Mucosa of stomach (tissue), 1 donor: ENCODE results near the gene CCDC89.

Experiments used
- H3K27me3 ChIP-seq: one replicate; pipeline ENCODE4 v1.7.0; 2013; ENCODE audit warnings: mild to moderate bottlenecking, low read length; ENCODE audit not compliant: control insufficient read depth, insufficient read depth
- H3K36me3 ChIP-seq: one replicate; pipeline ENCODE4 v1.7.0; 2013; ENCODE audit warnings: low read length; ENCODE audit not compliant: control insufficient read depth, insufficient read depth
- H3K4me1 ChIP-seq: one replicate; pipeline ENCODE4 v1.7.0; 2013; ENCODE audit warnings: mild to moderate bottlenecking, low read length; ENCODE audit not compliant: control insufficient read depth, insufficient read depth
- H3K4me3 ChIP-seq: one replicate; pipeline ENCODE4 v1.7.0; 2013; ENCODE audit warnings: low read length
- H3K9ac ChIP-seq: one replicate; pipeline ENCODE4 v1.7.0; 2013; ENCODE audit warnings: mild to moderate bottlenecking, low read length, moderate library complexity
- H3K9me3 ChIP-seq: one replicate; pipeline ENCODE4 v1.7.0; 2013; ENCODE audit warnings: mild to moderate bottlenecking, low read length, moderate library complexity; ENCODE audit not compliant: control insufficient read depth
- donor health status: Pancreatic carcinoma.

CCDC89 gene

GRCh38 chr11:85685820-85686459 is at the start of gene CCDC89:
Gene CCDC89, minus strand, starts transcription at chr11:85686195. Its CDS starts 65 bp downstream, at chr11:85686130.
- H3K9me3 ChIP-seq, result no peaks in the 10 kb centered on the region
- no peaks in the 10 kb centered on the region for H3K36me3 ChIP-seq
- H3K4me3 ChIP-seq, result no peak within 1 kb of the TSS
- H3K4me1 ChIP-seq, result peaks cover 18% of the 10 kb centered on the region
- no peaks in the 10 kb centered on the region for H3K27me3 ChIP-seq
- no peak within 1 kb of the TSS for H3K9ac ChIP-seq

- H3K27me3 ChIP-seq, result no peaks in the 10 kb centered on the region
- H3K4me1 ChIP-seq, result peaks cover 10% of the 10 kb centered on the region
- H3K9ac ChIP-seq, result no peak overlapping the region
- H3K9me3 ChIP-seq, result no peaks in the 10 kb centered on the region
- H3K36me3 ChIP-seq, result no peaks in the 10 kb centered on the region
- H3K4me3 ChIP-seq, result no peak overlapping the region
Observed at GRCh38 chr11:85732965-85733364, 47.0 kb upstream of the CCDC89 start.

- no peaks in the 10 kb centered on the region for H3K36me3 ChIP-seq
- no peak overlapping the region for H3K4me3 ChIP-seq
- H3K9me3 ChIP-seq, result no peaks in the 10 kb centered on the region
- no peak overlapping the region for H3K9ac ChIP-seq
- H3K27me3 ChIP-seq, result no peaks in the 10 kb centered on the region
- H3K4me1 ChIP-seq, result peaks cover 7% of the 10 kb centered on the region
Observed at GRCh38 chr11:85726381-85726780, 40.4 kb upstream of the CCDC89 start.

GRCh38 chr11:85725510-85726258 is 39.7 kb upstream of the CCDC89 start:
- no peaks in the 10 kb centered on the region for H3K9me3 ChIP-seq
- H3K4me3 ChIP-seq, result no peak overlapping the region
- no peaks in the 10 kb centered on the region for H3K27me3 ChIP-seq
- H3K4me1 ChIP-seq, result peaks cover 7% of the 10 kb centered on the region
- H3K9ac ChIP-seq, result no peak overlapping the region
- no peaks in the 10 kb centered on the region for H3K36me3 ChIP-seq

- Histone ChIP-seq H3K36me3 (no peaks in the 10 kb centered on the region), H3K9ac (no peak overlapping the region), H3K4me1 (peaks cover 7% of the 10 kb centered on the region), H3K4me3 (no peak overlapping the region), H3K27me3 (no peaks in the 10 kb centered on the region), H3K9me3 (no peaks in the 10 kb centered on the region)
Observed at GRCh38 chr11:85724748-85725465, 38.9 kb upstream of the CCDC89 start.

- Histone ChIP-seq H3K9ac (no peak overlapping the region), H3K4me1 (peaks cover 7% of the 10 kb centered on the region), H3K4me3 (no peak overlapping the region), H3K9me3 (no peaks in the 10 kb centered on the region), H3K36me3 (no peaks in the 10 kb centered on the region), H3K27me3 (no peaks in the 10 kb centered on the region)
Observed at GRCh38 chr11:85723088-85723487, 37.1 kb upstream of the CCDC89 start.

- Histone ChIP-seq H3K9me3 (no peaks in the 10 kb centered on the region), H3K9ac (no peak overlapping the region), H3K4me1 (peaks cover under 1% of the 10 kb centered on the region), H3K4me3 (no peak overlapping the region), H3K27me3 (no peaks in the 10 kb centered on the region), H3K36me3 (peaks cover 5% of the 10 kb centered on the region)
Observed at GRCh38 chr11:85721191-85721590, 35.2 kb upstream of the CCDC89 start.

- Histone ChIP-seq H3K36me3 (peaks cover 5% of the 10 kb centered on the region), H3K4me1 (no peaks in the 10 kb centered on the region), H3K9ac (no peak overlapping the region), H3K9me3 (no peaks in the 10 kb centered on the region), H3K4me3 (no peak overlapping the region), H3K27me3 (no peaks in the 10 kb centered on the region)
Observed at GRCh38 chr11:85718991-85719807, 33.2 kb upstream of the CCDC89 start.

- peaks cover 5% of the 10 kb centered on the region for H3K36me3 ChIP-seq
- H3K27me3 ChIP-seq, result no peaks in the 10 kb centered on the region
- H3K4me1 ChIP-seq, result no peaks in the 10 kb centered on the region
- no peak overlapping the region for H3K9ac ChIP-seq
- H3K9me3 ChIP-seq, result no peaks in the 10 kb centered on the region
- no peak overlapping the region for H3K4me3 ChIP-seq
Observed at GRCh38 chr11:85718126-85718943, 32.3 kb upstream of the CCDC89 start.

- Histone ChIP-seq H3K9ac (no peak overlapping the region), H3K4me3 (no peak overlapping the region), H3K27me3 (no peaks in the 10 kb centered on the region), H3K4me1 (no peaks in the 10 kb centered on the region), H3K36me3 (peaks cover 5% of the 10 kb centered on the region), H3K9me3 (no peaks in the 10 kb centered on the region)
Observed at GRCh38 chr11:85717429-85717828, 31.4 kb upstream of the CCDC89 start.

GRCh38 chr11:85712953-85713352 is 27.0 kb upstream of the CCDC89 start:
- H3K4me3 ChIP-seq, result no peak overlapping the region
- H3K9ac ChIP-seq, result no peak overlapping the region
- no peaks in the 10 kb centered on the region for H3K27me3 ChIP-seq
- no peaks in the 10 kb centered on the region for H3K9me3 ChIP-seq
- H3K36me3 ChIP-seq, result peaks cover 5% of the 10 kb centered on the region
- no peaks in the 10 kb centered on the region for H3K4me1 ChIP-seq
